Measurements from ENCODE around the gene HOXB2.

Gene HOXB2

GRCh38 chr17:48565925-48566710, 21.2 kb upstream of the HOXB2 start:
- no peak for DNase-seq (ENCODE audit: low spot score)

DNA sequence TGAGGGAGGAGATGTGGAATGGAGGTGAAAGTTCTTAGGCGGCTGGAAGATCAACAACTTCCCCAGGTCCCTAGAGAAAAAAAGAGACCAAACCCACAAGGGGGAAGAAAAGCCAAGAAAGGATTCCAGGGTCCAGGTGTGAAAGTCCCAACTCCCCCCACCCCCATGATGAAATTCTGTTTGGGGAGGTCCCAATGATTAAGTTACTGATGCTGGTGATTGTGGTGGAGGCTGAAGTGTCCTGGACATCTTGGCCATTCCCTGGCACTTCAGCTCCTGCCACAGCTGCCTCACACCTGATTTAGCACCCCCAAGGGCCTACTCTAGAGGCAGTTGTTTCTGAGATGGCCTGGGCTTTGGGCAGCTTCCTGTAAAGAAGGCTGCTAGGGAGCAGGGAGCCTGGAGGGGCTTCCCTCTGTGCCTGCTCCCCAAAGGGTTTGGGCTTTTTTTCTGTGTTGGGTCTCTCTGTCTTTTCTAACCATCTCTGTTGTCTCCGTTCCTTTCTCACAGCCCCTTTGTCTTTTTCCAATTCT, 20.2 kb upstream of the HOXB2 start:
- no peak for DNase-seq (ENCODE audit: low spot score)

DNA sequence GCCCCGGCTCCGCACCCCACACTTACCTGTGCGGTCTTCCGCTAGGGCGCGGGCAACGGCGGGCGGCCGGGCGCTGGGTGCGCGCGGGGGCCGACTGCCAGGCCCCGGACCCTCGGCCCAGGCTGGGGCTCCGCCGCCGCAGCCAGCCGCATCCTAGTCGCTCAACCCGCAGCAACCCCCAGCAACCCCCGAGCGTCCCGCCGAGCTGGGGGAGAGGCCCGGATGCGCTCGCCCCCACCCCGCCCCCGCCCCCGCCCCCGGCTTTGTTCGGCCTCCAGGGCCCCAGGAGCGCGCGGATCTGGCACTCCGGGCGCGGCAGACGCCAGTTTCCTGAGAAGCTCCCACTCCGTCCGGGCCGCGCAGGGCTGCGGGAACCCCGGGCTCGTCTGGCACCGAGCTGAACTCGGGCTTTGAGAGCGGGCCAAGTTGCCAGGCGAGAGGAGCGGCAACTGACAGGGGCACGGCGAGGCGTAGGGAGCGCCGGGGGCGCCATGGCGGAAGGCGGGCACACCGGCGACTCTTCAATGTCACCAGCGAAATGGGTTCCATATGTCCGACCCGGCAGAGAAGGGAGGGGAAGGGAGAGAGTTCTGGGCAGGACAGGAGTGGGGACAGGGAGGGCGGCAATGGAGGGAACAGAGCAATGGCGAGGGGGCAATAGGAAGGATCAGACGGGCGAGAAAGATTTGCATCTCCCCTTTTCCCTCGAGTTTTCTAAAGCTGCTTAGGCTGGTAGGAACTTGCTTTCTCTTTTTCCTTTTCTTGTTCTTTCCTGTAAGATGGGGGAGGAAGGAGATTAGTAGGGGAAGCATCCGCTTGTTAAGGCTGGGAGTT, 19.5 kb upstream of the HOXB2 start:
- no peak for DNase-seq (ENCODE audit: low spot score)

GRCh38 chr17:48563867-48564187, 18.9 kb upstream of the HOXB2 start:
- DNase-seq (ENCODE audit: low spot score): no peak

DNA sequence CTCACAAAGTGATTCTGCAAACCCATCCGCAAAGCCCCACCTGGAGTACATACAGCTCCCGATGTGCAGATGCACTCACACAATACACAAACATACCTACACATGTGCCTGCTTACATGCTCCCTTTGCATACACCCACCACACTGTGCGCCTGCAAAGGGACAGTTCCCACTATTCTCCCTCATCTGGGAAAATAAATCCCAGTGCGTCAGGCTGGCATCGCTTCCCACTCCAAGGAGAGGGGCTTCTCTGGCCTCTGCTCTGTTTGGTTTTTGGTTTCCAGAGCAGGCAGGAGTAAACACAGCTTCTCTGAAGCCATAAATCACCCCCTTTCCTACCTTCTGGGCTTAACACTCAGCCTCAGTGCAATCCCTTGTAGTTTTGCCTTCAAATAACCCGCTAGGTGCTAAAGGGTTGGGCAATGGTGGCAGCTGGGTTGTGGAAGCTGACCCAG, 18.5 kb upstream of the HOXB2 start:
- no peak for DNase-seq (ENCODE audit: low spot score)

DNA sequence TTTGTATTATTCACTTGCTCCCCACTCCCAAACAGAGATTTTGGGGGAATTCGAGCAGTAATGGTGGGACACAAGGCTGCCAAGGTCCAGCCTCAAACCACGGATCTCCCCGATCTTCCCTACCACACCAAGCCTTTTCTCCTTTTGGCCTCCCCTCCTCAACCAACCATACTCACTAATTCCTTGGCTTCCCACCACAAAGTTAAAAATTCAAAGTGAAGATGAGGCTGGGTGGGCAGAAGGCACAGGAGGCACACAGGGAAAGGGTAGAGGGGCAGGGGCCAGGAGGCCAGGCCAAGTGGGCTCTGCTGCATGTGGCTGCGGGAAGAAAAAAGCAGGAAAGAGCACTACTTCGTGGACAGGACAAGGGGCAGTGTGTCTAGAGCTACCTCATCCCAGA, 18.0 kb upstream of the HOXB2 start:
- no peak for DNase-seq (ENCODE audit: low spot score)

DNA sequence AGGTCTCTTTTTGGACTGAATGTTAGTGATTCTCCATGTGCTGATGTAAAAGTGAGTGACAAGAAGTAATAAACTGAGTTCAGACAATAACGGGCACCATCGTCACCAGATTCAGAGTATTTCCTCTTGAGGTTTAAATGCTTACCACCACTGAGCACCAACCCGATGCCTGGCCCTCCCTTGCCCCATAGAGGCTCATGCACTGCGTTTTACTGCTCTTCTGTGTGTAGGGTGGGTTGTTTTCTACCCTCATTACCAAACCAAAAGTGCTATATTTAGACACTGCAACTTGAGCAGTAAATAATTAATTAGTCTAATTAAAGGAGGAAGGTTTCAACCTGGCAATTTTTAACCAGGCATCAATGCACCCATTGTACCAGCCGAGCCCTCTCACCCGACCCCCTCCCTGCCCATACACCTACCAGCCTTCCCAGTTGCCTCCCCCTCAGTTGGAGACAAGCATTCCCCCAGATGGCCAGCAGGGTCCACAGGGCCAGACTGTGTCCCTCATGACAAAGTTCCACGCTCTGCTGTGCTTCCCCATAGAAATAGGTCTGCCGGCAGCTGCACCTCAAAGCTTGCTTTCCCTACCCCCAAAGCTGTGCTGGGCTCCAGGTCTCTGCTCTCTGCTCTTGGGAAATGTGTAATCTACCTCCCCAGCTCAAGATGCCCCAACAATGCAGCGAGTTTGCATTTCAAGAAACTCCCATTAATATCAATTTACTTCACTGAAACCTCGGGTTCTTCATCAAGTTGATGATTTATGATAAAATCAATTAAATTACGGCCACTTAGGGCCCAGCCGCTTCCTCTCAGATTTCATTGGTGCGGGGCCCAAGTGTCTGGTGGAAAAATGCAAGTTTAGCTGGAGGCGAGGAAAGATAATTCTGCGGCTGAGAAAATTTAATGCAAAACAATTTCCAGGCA, 17.2 kb upstream of the HOXB2 start:
- DNase-seq (ENCODE audit: low spot score): no peak

DNA sequence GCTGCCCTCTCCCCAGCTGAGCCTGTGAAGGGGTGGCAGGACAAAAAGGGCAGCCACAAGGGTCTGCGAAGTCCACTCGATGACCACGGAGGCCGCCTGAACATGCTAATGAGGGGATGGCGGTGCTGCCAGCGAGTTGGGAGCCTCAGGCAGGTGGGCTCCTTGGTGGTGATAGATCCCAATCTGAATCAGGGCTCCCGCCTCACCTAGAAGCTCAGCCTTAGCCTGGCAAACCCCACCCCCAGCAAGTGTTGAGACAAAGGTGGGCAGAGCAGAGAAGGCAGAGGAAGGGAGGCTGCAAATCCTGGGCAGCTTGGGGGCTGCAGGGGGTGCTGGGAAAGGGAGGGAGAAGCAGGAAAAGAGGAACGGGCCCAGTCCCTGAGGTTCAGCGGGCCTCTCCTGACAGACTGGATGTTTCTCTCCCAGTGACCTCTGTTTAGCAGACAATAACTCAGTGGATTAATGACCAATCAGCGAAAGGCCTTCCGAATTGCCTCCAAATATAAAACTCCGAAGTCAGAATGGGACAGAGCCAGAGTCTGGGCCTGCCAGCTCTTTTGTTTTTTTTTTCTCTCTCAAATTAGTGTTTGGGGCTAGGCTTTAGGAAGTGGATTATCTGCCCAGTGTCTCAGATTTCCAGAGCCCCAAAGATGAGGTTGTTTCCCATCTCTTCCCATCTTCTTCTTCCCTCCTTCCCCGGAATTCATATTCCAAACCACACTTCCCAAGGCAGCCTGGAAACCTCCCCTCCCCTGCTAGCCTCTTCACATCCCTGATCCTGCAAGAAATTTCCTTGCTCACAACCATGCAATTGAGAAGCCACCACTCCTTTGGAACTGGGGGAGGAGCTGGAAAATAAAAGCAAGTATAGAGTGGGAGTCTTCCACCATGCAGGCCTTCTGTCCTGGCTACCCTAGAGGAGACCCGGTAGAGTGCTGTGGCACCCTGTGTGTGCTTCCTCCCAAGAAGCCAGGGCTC, 15.2 kb upstream of the HOXB2 start:
- DNase-seq (ENCODE audit: low spot score): no peak

DNA sequence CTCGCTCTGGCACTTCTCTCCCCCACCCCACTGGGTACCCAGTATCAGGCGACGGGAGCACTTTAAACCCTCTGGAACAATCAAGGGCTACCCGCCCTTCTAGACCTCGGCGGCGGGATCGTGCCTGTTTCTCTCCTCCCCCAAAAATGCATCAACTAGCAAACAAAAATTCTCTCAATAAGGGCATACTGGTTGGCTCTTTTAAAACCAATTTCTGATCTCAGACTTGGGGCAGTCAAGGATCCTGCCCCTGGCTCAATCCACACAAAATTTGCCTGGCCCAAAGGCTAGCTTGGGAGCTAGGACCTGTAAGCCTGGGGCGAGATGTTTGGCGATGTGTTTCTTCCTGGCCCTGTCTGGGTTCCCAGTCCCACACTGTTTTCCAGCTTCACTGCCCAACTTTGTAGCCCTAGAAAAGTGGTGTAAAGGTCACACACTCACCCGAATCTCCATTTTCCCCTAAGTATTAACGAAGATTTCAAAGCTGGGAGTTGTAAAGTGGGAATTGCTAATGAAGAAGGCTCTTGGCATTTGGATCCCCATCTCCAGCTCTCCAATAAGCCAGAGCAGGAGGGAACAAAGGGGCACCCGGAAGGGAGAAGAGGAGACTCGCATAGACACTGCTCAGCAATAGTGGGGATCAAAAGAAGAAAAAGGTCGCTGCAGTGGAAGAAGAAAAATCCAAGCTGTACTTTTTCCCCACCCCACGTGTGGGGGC, 14.4 kb upstream of the HOXB2 start:
- no peak for DNase-seq (ENCODE audit: low spot score)

GRCh38 chr17:48558831-48559121, 13.9 kb upstream of the HOXB2 start:
- DNase-seq (ENCODE audit: low spot score): no peak

- no peak for DNase-seq (ENCODE audit: low spot score)
Observed at GRCh38 chr17:48558057-48558830, 13.3 kb upstream of the HOXB2 start.

DNA sequence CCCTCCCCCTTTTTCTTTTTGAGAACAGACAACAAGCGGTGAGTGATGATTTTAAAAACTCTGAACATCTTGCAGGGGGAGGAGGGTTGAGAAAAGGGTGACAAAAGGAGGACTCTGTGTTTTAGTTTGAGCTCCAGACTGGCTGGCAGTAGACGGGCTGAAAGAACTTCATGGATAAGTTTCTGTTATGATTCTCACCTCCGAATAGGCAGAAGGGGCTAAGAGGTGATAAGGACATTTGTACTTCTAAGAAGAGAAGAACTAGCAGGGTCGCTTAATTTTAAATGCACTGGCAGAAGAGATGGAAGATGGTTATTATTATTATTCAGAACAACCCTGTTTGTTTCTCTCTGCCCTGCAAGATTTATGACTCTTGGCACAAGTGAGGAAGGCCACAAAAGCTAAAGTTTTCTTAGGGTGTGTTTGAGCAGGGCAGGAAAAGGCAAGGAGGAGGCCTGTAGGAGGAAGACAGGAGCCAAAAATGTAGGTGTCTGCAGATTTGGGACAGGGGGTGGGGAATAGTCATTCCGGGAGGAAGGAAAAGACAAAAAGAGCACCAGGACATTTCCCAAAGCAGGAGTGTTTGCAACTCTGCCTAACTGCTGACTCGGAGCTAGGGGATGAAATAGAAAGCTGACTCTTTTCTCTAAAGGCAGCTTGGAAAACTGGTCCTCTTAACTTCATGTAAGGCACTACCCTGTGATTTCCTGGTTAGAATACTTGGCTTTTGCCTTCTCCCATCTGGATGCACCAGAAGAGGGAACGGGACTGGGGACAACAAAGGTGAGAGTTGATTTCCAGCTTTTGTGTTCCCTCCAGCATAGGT, 11.9 kb upstream of the HOXB2 start:
- DNase-seq (ENCODE audit: low spot score): no peak

- no peak for DNase-seq (ENCODE audit: low spot score)
Observed at GRCh38 chr17:48556229-48556575, 11.3 kb upstream of the HOXB2 start.

GRCh38 chr17:48555258-48556228, 10.6 kb upstream of the HOXB2 start:
- DNase-seq (ENCODE audit: low spot score): peak; percentile 97

- no peak for DNase-seq (ENCODE audit: low spot score)
Observed at GRCh38 chr17:48554412-48555257, 9.7 kb upstream of the HOXB2 start.

GRCh38 chr17:48553826-48554225, 8.9 kb upstream of the HOXB2 start:
- no peak for DNase-seq (ENCODE audit: low spot score)

DNA sequence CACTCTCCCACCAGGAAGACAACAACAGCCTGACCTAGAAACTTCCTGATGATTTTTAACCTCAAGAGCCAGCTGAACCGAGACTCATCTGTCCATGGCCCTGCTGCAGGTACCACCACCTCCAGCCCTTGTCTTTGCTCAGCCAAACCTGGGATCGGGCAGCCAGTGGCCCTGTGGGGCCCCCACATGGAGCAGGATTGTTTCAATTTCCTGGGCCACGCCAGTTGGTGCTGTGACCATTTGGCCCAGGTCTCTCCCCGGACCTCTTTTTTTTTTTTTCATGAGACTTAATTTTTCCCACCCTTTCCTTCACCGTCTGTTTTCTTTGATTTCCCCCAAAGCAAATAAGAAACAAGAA, 8.3 kb upstream of the HOXB2 start:
- DNase-seq (ENCODE audit: low spot score): no peak
